ENCODE measurements around the gene PTPRCAP.
A peak's percentile ranks its signal among the peaks of the same experiment; 100 is the strongest.
"Not testable (repeated sequence)": the region's sequence is repeated elsewhere in the genome, so short reads cannot be mapped to it uniquely, and the experiment has no call there.

PTPRCAP gene

GRCh38 chr11:67409261-67409666 lies 28.2 kb downstream of the PTPRCAP start:
- peak; percentile 85 for DNase-seq

GRCh38 chr11:67408437-67409200 lies 28.9 kb downstream of the PTPRCAP start:
- peak; percentile 53 for DNase-seq

GRCh38 chr11:67407688-67408163 lies 29.8 kb downstream of the PTPRCAP start:
- no peak for DNase-seq

- peak; percentile 54 for DNase-seq
These were observed 30.4 kb downstream of the PTPRCAP start for GRCh38 chr11:67406969-67407687.

- no peak for DNase-seq
These were observed 31.0 kb downstream of the PTPRCAP start for GRCh38 chr11:67406420-67406968.

GRCh38 chr11:67405688-67406339 lies 31.7 kb downstream of the PTPRCAP start:
- no peak for DNase-seq

GRCh38 chr11:67405196-67405567 lies 32.3 kb downstream of the PTPRCAP start:
- peak; percentile 51 for DNase-seq

GRCh38 chr11:67404515-67405195 lies 32.8 kb downstream of the PTPRCAP start:
- DNase-seq = peak; percentile 76

GRCh38 chr11:67403085-67403484 lies 34.4 kb downstream of the PTPRCAP start:
- DNase-seq = not testable (repeated sequence)

- DNase-seq = not testable (repeated sequence)
These were observed 35.2 kb downstream of the PTPRCAP start for GRCh38 chr11:67402192-67402839.

- DNase-seq = peak; percentile 91
These were observed 35.8 kb downstream of the PTPRCAP start, which contains the start of gene PPP1CA for GRCh38 chr11:67401495-67402191. PPP1CA (minus strand) TSS chr11:67401858; CDS start chr11:67401782, 76 bp downstream.

- no peak for DNase-seq
These were observed 36.5 kb downstream of the PTPRCAP start for GRCh38 chr11:67400942-67401494.

- DNase-seq = no peak
These were observed 37.1 kb downstream of the PTPRCAP start for GRCh38 chr11:67400251-67400941.

GRCh38 chr11:67398661-67399563 lies 38.6 kb downstream of the PTPRCAP start:
- DNase-seq = no peak

GRCh38 chr11:67397986-67398660 lies 39.4 kb downstream of the PTPRCAP start:
- DNase-seq = no peak

GRCh38 chr11:67397536-67397935 lies 39.9 kb downstream of the PTPRCAP start:
- no peak for DNase-seq

- no peak for DNase-seq
These were observed 40.7 kb downstream of the PTPRCAP start for GRCh38 chr11:67396587-67397389.

GRCh38 chr11:67396259-67396581 lies 41.3 kb downstream of the PTPRCAP start:
- no peak for DNase-seq
